ENCODE measurements around the gene BORCS5. TPM values are rescaled to one million over a fixed set of nuclear protein-coding genes. Genes with fewer than 3 reads are reported as not detected.

BORCS5 gene
- polyA plus RNA-seq, 4 donors = 2.2 to 7.5 (median 5.5) TPM

- H3K27me3 ChIP-seq (ENCODE audit: control insufficient read depth in 3 of 3, insufficient read depth in 3 of 3, low read length in 3 of 3) = no peaks in the 10 kb centered on the region
- FAIRE-seq = no peak
- peaks cover 0 to 21% (median 2%) of the 10 kb centered on the region in 3 donors for H3K4me1 ChIP-seq (ENCODE audit: control insufficient read depth in 3 of 3, insufficient read depth in 2 of 3, low read depth in 1 of 3, low read length in 2 of 3)
- H3K4me3 ChIP-seq (ENCODE audit: low read depth in 1 of 3, low read length in 3 of 3) = no peak overlapping the region
- peaks cover 0 to 2% (median 0%) of the 10 kb centered on the region in 3 donors for H3K36me3 ChIP-seq (ENCODE audit: control insufficient read depth in 3 of 3, insufficient read depth in 2 of 3, low read depth in 1 of 3, low read length in 3 of 3)
- no peak for DNase-seq
- H3K27ac ChIP-seq (ENCODE audit: low read depth in 1 of 3, low read length in 2 of 3) = no peak overlapping the region
- 96 to 100% (median 100%) methylated on average over 1 of the region's 1 CpG for WGBS, 3 donors
- no peaks in the 10 kb centered on the region for H3K9me3 ChIP-seq (ENCODE audit: control insufficient read depth in 2 of 2, insufficient read depth in 1 of 2, low read depth in 1 of 2, low read length in 1 of 2)
Measured at GRCh38 chr12:12453635-12454034, 96.8 kb downstream of the BORCS5 start.

DNA sequence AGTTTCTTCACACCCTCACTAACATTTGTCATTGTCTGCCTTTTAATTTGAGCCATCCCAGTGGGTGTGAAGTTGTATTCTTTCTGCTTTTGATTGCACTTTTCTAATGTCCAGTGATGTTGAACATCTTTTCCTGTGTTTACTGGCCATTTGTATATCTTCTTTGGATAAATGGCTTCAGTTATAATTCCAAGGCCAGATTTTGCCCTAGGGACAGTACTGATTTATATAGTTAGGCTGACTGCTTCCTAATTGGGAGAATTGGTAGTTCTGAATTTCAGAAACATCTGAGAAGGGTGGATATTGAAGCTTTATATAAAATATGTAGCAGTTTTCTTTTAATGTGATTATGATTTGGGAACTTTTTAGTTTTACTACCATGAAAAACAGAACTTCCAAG lies 97.4 kb downstream of the BORCS5 start:
- Histone ChIP-seq H3K9me3 (ENCODE audit: control insufficient read depth in 2 of 2, insufficient read depth in 1 of 2, low read depth in 1 of 2, low read length in 1 of 2) (no peaks in the 10 kb centered on the region), H3K27ac (ENCODE audit: low read depth in 1 of 3, low read length in 2 of 3) (no peak overlapping the region), H3K4me3 (ENCODE audit: low read depth in 1 of 3, low read length in 3 of 3) (no peak overlapping the region), H3K36me3 (ENCODE audit: control insufficient read depth in 3 of 3, insufficient read depth in 2 of 3, low read depth in 1 of 3, low read length in 3 of 3) (peaks cover 0 to 2% (median 0%) of the 10 kb centered on the region in 3 donors), H3K27me3 (ENCODE audit: control insufficient read depth in 3 of 3, insufficient read depth in 3 of 3, low read length in 3 of 3) (no peaks in the 10 kb centered on the region), H3K4me1 (ENCODE audit: control insufficient read depth in 3 of 3, insufficient read depth in 2 of 3, low read depth in 1 of 3, low read length in 2 of 3) (peaks cover 0 to 15% (median 2%) of the 10 kb centered on the region in 3 donors)
- DNase-seq = no peak
- no peak for FAIRE-seq

- FAIRE-seq (no peak), DNase-seq (peak in 1 of 2 donors; percentile 51)
- Histone ChIP-seq H3K27ac (ENCODE audit: low read depth in 1 of 3, low read length in 2 of 3) (peak overlapping the region in 1 of 3 donors; percentile 9), H3K9me3 (ENCODE audit: control insufficient read depth in 2 of 2, insufficient read depth in 1 of 2, low read depth in 1 of 2, low read length in 1 of 2) (no peaks in the 10 kb centered on the region), H3K27me3 (ENCODE audit: control insufficient read depth in 3 of 3, insufficient read depth in 3 of 3, low read length in 3 of 3) (no peaks in the 10 kb centered on the region), H3K4me1 (ENCODE audit: control insufficient read depth in 3 of 3, insufficient read depth in 2 of 3, low read depth in 1 of 3, low read length in 2 of 3) (peaks cover 0 to 9% (median 0%) of the 10 kb centered on the region in 3 donors), H3K36me3 (ENCODE audit: control insufficient read depth in 3 of 3, insufficient read depth in 2 of 3, low read depth in 1 of 3, low read length in 3 of 3) (peaks cover 0 to 2% (median 0%) of the 10 kb centered on the region in 3 donors), H3K4me3 (ENCODE audit: low read depth in 1 of 3, low read length in 3 of 3) (no peak overlapping the region)
- 68 to 81% (median 76%) methylated on average over 5 of the region's 5 CpGs for WGBS, 3 donors
Measured at GRCh38 chr12:12456637-12457036, 99.8 kb downstream of the BORCS5 start.

DNA sequence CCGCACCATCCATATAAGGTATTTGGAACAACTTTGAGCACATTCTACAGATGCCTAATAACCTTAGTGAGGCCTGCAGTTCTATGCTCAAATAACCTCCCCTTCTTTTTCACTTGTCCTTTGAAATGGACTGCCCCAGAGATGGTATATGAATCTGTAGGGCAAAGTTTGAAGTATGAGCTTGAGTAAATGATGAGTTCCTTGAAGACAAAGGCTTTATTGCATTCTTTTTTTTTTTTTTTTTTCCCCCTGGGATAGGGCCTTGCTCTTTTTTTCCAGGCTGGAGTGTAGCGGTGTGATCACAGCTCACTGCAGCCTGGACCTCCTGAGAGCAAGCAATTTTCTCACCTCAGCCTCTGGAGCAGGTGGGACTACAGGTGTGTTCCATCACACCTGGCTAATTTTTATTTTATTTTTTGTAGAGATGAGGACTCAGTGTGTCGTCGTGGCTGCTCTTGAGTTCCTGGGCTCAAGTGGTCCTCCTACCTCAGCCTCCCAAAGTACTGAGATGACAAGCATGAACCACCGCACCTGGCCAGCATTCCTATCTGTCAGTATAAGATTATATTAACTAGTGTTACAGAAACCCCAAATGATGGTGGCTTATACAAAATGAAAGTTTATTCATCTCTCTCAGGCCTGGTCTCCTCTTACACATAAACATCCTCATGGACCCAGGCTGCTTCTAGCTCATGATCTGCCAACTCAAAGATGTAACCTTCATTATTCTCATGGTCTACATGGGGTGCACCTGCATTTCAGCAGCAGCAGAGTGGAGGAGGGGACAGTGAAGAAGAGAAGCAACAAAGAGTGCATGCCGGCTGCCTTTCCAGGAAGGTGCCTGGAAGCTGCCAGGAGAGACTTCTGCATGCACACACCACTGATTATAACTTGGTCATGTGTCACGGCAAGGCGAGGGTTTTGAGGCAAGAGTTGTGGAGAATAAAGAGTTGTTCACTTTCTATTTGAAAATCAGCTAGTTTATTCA lies 104.4 kb downstream of the BORCS5 start:
- WGBS, 3 donors = 74 to 85% (median 81%) methylated on average over 8 of the region's 8 CpGs
- Histone ChIP-seq H3K27ac (ENCODE audit: low read depth in 1 of 3, low read length in 2 of 3) (peak overlapping the region in 1 of 3 donors; percentile 18), H3K27me3 (ENCODE audit: control insufficient read depth in 3 of 3, insufficient read depth in 3 of 3, low read length in 3 of 3) (no peaks in the 10 kb centered on the region), H3K4me1 (ENCODE audit: control insufficient read depth in 3 of 3, insufficient read depth in 2 of 3, low read depth in 1 of 3, low read length in 2 of 3) (peaks cover 0 to 12% (median 0%) of the 10 kb centered on the region in 3 donors), H3K9me3 (ENCODE audit: control insufficient read depth in 2 of 2, insufficient read depth in 1 of 2, low read depth in 1 of 2, low read length in 1 of 2) (no peaks in the 10 kb centered on the region), H3K4me3 (ENCODE audit: low read depth in 1 of 3, low read length in 3 of 3) (no peak overlapping the region), H3K36me3 (ENCODE audit: control insufficient read depth in 3 of 3, insufficient read depth in 2 of 3, low read depth in 1 of 3, low read length in 3 of 3) (peaks cover 0 to 10% (median 0%) of the 10 kb centered on the region in 3 donors)
- FAIRE-seq = no peak
- peak in 1 of 2 donors; percentile 56 for DNase-seq

DNA sequence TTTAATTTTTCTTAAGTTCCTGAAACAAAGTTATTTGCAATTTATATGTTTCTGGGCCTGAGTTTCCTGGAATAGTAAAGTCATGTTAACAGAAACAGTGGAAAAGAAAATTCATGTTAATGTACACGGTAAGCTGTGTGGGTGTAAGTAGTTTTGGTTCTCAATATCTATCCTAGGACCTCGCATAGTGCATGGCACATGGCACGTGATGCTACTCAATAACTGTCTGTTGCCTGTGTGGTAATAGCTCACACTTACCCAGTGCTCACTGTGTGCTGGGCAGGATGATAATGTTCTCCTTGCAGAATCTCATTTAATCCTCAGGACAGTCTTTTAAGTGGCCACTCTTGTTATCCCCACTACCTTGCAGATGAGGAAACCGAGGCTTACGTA lies 105.0 kb downstream of the BORCS5 start:
- WGBS, 3 donors = 74 to 92% (median 87%) methylated on average over 5 of the region's 5 CpGs
- H3K9me3 ChIP-seq (ENCODE audit: control insufficient read depth in 2 of 2, insufficient read depth in 1 of 2, low read depth in 1 of 2, low read length in 1 of 2) = no peaks in the 10 kb centered on the region
- H3K4me1 ChIP-seq (ENCODE audit: control insufficient read depth in 3 of 3, insufficient read depth in 2 of 3, low read depth in 1 of 3, low read length in 2 of 3) = peaks cover 0 to 12% (median 0%) of the 10 kb centered on the region in 3 donors
- no peak for FAIRE-seq
- peaks cover 0 to 14% (median 0%) of the 10 kb centered on the region in 3 donors for H3K36me3 ChIP-seq (ENCODE audit: control insufficient read depth in 3 of 3, insufficient read depth in 2 of 3, low read depth in 1 of 3, low read length in 3 of 3)
- H3K27me3 ChIP-seq (ENCODE audit: control insufficient read depth in 3 of 3, insufficient read depth in 3 of 3, low read length in 3 of 3) = no peaks in the 10 kb centered on the region
- no peak overlapping the region for H3K4me3 ChIP-seq (ENCODE audit: low read depth in 1 of 3, low read length in 3 of 3)
- H3K27ac ChIP-seq (ENCODE audit: low read depth in 1 of 3, low read length in 2 of 3) = no peak overlapping the region
- no peak for DNase-seq

DNA sequence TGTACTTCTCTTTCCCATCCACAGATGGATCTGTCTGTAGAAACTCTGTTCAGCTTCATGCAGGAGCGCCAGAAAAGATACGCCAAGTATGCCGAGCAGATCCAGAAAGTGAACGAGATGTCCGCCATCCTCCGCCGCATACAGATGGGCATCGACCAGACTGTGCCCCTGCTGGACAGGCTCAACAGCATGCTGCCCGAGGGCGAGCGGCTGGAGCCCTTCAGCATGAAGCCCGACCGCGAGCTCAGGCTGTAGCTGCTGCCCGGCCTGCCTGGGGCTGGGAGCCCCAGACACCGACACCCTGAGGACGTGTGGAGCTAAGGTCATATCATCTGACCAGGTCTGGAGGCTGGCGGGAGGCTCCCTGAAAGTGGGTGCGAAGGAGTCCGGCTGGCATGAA lies 108.6 kb downstream of the BORCS5 start:
- WGBS, 3 donors = 92 to 97% (median 95%) methylated on average over 20 of the region's 20 CpGs
- no peaks in the 10 kb centered on the region for H3K27me3 ChIP-seq (ENCODE audit: control insufficient read depth in 3 of 3, insufficient read depth in 3 of 3, low read length in 3 of 3)
- peaks cover 0 to 24% (median 0%) of the 10 kb centered on the region in 3 donors for H3K36me3 ChIP-seq (ENCODE audit: control insufficient read depth in 3 of 3, insufficient read depth in 2 of 3, low read depth in 1 of 3, low read length in 3 of 3)
- peaks cover 0 to 4% of the 10 kb centered on the region in 2 donors for H3K9me3 ChIP-seq (ENCODE audit: control insufficient read depth in 2 of 2, insufficient read depth in 1 of 2, low read depth in 1 of 2, low read length in 1 of 2)
- FAIRE-seq (no peak), DNase-seq (no peak)
- peak overlapping the region in 2 of 3 donors; percentile 44 to 80 for H3K27ac ChIP-seq (ENCODE audit: low read depth in 1 of 3, low read length in 2 of 3)
- peaks cover 0 to 12% (median 4%) of the 10 kb centered on the region in 3 donors for H3K4me1 ChIP-seq (ENCODE audit: control insufficient read depth in 3 of 3, insufficient read depth in 2 of 3, low read depth in 1 of 3, low read length in 2 of 3)
- H3K4me3 ChIP-seq (ENCODE audit: low read depth in 1 of 3, low read length in 3 of 3) = no peak overlapping the region

DNA sequence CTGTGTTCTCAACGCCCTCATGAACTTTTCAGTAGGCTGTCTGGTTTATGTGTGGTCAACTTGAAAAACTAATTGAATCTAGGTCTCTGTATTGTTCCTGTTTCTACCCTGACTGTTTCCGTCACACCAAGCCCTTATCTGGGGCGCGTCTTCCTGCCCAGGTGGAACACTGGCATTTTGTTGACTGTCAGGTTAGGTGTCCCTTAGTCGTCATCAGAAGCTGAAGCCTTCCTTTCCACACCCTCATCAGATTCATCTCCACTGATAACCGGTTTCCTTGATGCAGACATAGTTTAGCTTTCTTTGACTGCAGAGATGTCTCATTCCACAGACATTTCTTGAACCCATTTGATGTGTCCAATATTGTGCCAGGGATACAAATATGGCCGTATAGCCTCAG lies 109.3 kb downstream of the BORCS5 start:
- Histone ChIP-seq H3K4me1 (ENCODE audit: control insufficient read depth in 3 of 3, insufficient read depth in 2 of 3, low read depth in 1 of 3, low read length in 2 of 3) (peaks cover 0 to 8% (median 4%) of the 10 kb centered on the region in 3 donors), H3K36me3 (ENCODE audit: control insufficient read depth in 3 of 3, insufficient read depth in 2 of 3, low read depth in 1 of 3, low read length in 3 of 3) (peaks cover 0 to 24% (median 0%) of the 10 kb centered on the region in 3 donors), H3K4me3 (ENCODE audit: low read depth in 1 of 3, low read length in 3 of 3) (no peak overlapping the region), H3K9me3 (ENCODE audit: control insufficient read depth in 2 of 2, insufficient read depth in 1 of 2, low read depth in 1 of 2, low read length in 1 of 2) (peaks cover 0 to 4% of the 10 kb centered on the region in 2 donors), H3K27me3 (ENCODE audit: control insufficient read depth in 3 of 3, insufficient read depth in 3 of 3, low read length in 3 of 3) (no peaks in the 10 kb centered on the region), H3K27ac (ENCODE audit: low read depth in 1 of 3, low read length in 2 of 3) (peak overlapping the region in 2 of 3 donors; percentile 21 to 86)
- DNase-seq (peak in 1 of 2 donors; percentile 55), FAIRE-seq (no peak)
- 74 to 78% (median 76%) methylated on average over 7 of the region's 7 CpGs for WGBS, 3 donors

DNA sequence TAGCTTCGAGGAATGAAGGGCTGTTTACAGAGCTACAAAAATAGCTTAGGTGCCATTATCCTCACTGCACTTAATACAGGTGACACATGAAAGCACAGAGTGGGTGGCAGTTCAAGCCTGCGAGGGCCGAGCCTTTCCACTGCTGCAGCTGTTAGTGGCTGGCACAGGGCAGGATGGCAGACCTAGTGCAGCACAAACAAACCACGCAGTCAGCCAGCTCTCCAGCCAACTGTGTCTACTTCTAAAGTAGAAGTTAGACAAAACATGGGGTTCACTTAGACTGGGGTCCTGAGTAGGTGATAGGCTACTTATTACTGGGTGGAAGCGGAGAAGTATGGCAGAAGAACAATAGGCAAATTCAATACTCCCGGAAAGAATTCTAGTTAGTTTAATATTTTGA lies 110.4 kb downstream of the BORCS5 start:
- FAIRE-seq (no peak), DNase-seq (no peak)
- Histone ChIP-seq H3K4me1 (ENCODE audit: control insufficient read depth in 3 of 3, insufficient read depth in 2 of 3, low read depth in 1 of 3, low read length in 2 of 3) (peaks cover 0 to 4% (median 3%) of the 10 kb centered on the region in 3 donors), H3K36me3 (ENCODE audit: control insufficient read depth in 3 of 3, insufficient read depth in 2 of 3, low read depth in 1 of 3, low read length in 3 of 3) (peaks cover 0 to 24% (median 0%) of the 10 kb centered on the region in 3 donors), H3K27me3 (ENCODE audit: control insufficient read depth in 3 of 3, insufficient read depth in 3 of 3, low read length in 3 of 3) (no peaks in the 10 kb centered on the region), H3K9me3 (ENCODE audit: control insufficient read depth in 2 of 2, insufficient read depth in 1 of 2, low read depth in 1 of 2, low read length in 1 of 2) (peaks cover 0 to 4% of the 10 kb centered on the region in 2 donors), H3K27ac (ENCODE audit: low read depth in 1 of 3, low read length in 2 of 3) (peak overlapping the region in 1 of 3 donors; percentile 86), H3K4me3 (ENCODE audit: low read depth in 1 of 3, low read length in 3 of 3) (no peak overlapping the region)
- 80 to 86% (median 86%) methylated on average over 6 of the region's 6 CpGs for WGBS, 3 donors

Measured in small intestine (tissue), 7 donors.